Left forelimb (tissue), 1 donor: ENCODE measurements around the gene ALDH3A1.

Experiments used
- DNase-seq: peaks from one replicate; pipeline ENCODE4 v3.0.0-alpha.2; 2018; ENCODE audit warnings: low spot score

Gene ALDH3A1

DNA sequence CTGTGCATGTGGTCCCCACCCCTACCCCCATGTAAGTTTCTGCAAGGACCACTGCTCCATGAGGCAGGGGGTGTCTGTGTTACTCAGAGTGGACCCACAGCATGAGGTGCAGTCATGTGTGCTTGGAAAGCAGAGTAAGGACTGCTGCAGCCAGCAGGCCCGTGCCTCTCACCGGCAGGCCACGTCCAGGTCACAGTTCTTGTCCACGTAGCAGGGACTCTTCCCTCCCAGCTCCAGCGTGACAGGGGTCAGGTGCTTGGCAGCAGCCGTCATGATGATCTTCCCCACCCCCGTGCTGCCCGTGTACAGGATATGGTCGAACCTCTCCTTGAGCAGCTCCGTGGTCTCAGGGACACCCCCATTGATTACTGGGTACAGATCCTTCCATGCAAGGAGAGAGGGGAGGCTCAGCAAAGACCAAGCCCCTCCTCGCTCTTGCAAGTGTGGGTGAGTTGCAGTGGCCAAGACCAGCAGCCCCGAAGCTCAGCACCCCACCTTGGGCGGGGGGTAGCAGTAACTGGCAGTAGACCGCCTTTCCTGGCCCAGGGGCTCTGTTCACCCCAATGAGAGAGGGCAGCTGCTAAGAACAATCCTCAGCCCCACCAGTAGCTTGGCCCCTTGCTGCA is 6.2 kb downstream of the ALDH3A1 start:
- DNase-seq: no peak

DNA sequence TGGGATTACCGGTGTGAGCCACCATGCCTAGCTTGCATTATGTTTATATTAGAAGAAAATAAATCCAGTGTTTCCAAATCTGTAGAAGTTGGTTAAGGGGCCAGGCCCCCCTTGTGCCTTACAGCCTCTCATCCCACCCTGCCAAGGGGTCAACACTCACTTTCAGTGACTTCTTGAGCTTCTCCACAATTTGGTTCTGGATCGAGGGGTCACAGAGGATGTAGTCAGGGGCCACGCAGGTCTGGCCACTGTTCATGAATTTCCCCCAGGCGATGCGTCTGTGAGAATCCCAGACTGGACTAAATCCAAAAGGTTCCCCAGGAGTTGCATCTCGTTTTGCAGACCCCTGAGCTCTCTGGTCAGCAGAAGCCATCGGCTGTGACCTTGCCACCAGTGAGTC is 7.2 kb downstream of the ALDH3A1 start:
- DNase-seq: no peak

DNA sequence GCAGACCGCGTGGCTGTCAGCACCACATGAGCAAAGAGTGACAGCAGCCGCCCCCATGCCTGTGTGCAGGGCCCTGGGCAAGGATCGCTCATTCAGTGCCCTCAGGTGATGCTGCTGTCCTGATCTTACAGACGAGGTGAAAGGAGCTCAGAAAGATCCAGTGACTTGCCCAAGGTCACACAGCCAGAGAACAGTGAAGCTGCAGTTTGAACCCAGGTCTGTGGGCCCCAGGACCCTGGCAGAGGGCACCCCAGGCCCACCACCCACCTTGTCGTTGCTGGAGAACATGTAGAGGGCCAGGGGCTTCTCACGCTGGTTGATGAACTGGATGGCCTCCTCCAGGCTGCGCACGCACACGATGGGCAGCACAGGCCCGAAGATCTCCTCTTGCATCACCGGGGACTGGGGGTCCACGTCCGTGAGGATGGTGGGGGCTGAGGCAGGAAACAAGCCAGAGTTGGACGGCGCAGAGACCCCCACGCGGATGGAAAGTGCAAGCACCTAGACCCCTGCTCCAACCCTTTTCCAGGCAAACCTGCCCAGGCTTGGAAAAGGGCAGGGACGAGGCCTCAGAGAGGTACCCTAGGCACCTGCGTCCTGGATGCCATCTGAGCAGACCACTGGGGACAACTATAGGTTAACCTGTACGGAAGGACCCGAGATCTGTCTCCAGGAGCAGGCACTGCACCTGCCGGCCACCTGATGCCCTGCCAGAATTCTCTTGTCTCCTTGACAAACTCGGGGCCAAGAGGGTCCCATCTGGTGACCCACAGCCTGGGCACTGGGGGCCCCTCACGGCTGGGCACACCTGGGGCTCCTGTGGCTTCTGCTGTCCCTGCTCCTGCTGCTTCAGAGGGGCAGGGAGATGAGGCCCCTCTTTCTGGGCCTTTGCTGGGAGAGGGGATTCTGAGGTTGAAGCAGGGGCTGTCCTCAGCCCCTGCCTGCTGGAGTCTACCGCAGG is 8.6 kb downstream of the ALDH3A1 start:
- no peak for DNase-seq

DNA sequence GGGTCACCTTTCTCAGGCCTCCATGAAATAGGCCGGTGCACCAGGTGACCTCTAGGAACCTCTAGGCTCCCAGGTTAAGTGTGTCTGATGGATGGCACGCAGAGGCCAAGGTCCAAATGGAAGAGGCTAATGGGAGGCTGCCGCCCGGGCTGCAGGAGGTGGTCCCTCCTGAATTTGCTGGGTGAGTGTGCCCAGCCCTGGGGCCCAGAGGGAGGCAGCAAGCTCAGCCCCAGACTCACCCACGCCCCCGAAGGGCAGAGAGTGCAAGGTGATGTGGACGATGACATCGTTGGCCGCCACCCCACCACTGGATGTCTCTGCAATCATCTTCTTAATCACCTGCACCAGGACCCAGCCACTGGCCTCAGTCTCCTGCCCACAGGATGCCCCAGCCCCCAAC is 9.3 kb downstream of the ALDH3A1 start:
- DNase-seq: no peak

DNA sequence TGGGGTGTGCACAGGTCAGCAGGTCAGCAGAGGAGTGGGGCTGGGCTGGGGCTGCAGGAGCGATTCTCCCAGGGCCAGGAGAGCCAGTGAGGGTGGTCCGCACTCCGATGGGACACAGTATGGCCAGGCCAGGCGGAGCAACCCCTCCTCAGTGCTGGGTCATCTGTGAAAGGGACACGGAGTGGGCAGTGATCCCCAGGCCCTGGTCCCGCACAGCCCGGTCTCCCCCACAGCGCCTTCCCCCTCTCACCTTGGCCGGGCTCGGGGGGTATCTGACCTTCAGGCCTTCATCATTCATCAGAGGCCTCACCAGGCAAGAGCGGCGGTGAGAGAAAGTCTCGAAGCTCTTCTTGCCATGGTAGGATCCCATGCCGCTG is 10.0 kb downstream of the ALDH3A1 start:
- DNase-seq: no peak

DNA sequence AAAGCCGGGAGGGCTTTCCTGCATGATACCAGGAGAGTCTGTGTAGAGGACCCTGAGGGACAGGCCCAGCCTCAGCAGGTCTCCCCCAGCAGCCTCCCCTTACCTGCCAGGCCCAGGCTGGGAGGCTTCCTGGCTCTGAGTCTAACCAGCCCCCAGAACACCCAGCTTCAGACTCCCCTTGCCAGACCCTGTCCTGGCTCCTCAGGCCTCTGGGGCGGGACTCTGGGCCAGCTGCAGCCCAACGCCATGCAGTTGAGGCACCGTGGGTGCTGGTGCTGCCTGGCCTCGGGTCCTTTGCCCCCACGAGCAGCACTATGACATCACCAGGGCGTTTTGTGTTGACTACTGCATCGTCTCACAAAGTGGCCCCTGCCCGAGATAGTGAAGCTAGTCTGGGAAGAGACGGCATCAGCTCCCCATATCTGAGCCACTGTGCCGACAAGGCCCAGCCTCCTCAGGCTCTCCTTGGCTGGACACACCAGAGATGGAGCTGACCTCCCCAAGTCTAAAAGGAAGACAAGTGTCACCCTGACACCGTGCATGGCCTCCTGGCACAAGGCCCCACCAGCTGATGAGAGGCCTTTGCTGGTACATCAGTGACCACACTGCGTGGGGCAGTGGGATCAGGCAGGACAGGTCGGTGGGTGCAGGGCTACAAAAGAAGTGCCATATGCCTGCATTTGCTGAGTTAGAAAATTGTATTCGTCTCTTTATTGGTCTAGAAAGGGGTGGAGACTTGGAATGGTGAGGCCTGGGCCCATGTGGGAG is 10.6 kb downstream of the ALDH3A1 start:
- no peak for DNase-seq

DNA sequence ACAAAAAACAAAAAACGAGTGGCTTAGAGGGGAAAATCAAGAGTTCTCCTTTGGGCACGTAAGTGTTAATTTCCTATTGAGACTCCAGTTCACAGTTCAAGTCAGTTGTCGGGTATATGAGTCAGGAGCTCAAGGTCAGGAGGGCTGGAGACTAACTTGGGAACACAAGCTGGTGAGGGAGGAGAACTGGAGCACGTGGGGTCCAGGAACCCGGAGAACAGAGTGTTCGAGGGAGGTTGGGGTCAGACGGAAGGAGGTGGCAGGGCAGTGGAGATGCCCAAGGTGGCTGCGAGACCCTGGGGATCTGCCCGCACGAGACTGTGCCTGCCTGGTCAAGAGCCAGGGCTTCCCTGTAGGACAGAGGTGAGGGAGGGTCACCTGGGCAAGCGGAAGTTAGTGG is 12.0 kb downstream of the ALDH3A1 start:
- DNase-seq: no peak

DNA sequence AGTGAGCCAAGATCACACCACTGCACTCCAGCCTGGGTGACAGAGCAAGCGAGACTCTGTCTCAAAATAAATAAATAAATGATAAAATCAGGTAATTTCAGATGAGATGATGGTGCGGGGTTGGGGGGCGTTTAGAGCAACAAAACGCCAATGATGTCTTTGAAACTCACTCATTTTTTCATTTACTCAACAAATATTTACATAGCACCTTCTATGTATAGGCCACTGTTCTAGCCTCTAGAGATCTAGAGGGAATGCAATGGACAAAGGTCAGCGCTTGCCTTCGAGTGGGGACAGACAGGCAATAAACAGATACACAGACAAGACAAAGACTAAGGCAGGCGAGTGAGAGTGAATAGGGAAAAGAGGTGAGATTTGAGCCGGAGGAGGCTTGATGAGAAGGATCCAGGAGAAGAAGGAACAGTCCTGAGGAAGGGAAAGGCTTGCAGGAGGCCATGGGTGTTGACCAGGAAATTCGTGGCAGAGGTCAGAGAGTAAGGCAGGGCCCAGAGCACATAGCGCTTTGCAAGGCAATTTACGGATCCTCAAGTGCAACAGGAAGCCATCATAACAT is 14.1 kb downstream of the ALDH3A1 start:
- DNase-seq: no peak

DNA sequence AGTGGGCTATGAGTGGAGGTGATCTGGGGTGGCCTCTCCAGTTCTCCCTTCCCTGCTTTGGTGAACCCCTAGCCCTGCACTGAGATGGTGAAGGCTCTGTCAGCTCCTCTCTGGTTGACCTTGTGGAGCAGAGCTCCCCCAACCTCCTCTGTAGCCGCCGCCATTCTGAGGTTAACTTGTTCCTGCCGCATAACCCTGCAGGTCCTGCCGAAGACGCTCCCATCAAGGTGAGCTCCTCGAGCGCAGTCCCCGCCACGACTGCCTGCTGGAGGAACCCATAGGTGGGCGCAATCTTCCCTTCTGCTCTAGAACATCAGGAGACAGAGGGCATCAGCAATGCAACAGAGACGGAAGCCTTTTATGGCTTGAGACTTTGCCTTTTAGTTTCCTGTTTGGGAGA is 16.5 kb downstream of the ALDH3A1 start:
- no peak for DNase-seq

DNA sequence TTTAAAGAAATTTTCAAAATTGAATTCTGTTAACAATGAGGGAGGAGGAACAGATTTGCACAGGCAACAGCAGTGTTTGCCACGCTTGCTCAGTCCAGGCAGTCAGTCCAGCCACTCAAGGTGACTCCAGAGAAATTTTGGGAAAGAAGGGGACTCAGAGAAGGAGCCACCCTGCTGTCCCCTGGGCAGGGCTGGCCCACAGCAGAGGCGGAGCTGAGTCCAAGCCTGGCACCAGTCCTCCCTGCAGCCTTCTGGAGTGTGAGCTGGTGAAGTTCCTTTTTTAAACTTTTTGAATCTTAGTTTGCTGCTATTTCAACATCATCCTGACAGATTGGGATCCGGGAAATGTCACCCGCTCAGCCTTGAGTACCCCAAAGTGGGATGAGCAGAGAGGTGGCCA is 17.3 kb downstream of the ALDH3A1 start:
- no peak for DNase-seq

DNA sequence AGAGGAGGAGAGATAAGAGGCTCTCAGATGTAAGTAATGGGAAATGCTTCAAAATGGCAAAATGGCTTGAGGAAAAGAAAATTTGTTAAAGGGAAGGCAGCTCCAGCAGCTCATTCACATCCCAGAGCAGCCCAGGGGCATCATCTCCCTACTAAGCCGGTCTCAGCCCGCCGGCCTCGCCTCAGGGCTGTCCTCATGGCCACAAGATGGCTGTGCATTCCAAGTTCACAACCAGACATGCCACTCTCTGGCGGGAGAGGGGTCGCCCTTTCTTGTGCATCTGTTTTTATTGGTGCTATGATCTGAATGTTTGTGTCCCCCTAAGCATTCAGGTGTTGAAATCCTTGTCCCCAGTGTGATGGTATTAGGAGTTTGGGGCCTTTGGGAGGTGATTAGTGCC is 18.2 kb downstream of the ALDH3A1 start:
- DNase-seq: no peak

DNA sequence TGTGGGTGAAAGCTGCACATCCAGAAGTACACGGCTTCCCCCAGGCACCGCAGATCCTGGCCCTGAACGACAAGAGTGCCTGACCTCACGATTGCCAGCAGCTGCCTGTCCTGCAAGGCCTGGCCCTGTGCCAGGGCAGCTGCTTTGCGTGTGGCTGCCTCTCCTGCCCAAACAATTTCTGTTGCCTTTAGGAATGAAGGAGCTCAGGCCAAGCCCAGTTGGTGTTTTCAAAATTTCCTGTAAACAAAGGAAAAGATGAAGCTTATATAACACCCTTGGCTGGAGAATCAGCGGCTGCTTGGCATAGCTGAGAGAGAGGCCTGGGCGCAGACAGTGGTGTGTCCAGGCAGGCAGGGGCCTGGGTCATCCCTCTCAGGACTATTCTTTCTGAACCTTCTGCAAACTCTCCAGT is 20.0 kb downstream of the ALDH3A1 start:
- DNase-seq: peak; percentile 85

DNA sequence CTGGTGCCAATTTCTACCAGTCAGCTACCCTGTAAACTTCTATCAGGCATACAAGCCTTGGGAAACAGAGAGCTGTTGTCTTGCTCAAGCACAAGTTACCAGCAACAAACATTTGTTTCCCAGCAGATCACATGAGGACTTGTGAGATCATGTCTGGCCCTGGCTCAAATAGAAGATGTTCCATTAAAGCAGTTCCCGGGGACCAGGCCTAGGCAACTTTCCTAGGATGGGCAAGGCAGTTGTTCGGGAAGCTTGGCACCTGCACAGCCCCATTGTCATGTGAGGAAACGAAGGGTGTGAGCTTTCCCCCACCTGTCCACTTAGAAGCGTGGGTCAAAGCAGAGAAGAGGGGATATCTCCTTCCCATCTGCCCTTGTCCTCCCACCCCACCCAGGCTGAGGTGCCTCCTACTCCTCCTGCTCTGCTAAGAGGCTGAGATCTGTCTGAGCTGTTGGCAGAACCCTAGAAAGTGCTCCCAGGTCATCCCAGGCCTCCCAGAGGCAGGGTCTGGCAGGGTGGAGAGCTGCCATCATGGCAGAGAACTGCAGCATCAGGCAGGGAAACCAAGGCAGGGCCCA is 20.5 kb downstream of the ALDH3A1 start:
- DNase-seq: peak; percentile 77

DNA sequence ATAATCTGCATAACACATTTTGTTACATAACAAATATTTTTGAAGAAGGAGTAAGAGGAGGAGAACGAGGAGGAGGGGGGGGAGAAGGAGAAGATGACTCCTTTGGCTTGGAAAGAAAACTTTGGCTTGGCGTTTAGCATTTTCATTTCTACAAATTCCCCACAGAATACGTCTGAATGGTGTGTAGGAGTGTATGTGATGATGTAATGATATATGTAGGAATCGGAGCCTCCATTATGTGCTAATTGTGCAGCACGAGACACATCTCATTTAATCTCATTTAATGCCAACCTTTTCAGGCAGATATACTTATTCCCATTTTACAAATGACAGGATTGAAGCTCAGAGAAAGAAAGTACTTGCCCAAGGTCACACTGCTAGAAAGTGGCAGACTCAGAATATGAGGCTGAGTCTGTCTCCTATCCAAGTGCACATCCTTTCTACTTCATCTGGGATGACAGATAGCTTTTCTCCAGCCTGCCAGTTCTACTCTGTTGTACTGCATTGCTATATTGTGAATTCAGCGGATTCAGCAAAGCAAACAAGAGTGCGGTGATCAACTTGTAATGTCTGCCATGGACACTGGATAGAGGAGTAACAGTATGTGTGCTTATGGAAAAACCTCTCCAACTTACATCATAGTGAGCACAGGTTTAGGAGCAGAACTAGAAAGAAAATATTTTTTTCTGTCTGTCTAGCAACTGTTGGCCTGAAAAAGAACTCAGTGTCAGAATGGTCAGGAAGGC is 21.3 kb downstream of the ALDH3A1 start:
- DNase-seq: no peak

DNA sequence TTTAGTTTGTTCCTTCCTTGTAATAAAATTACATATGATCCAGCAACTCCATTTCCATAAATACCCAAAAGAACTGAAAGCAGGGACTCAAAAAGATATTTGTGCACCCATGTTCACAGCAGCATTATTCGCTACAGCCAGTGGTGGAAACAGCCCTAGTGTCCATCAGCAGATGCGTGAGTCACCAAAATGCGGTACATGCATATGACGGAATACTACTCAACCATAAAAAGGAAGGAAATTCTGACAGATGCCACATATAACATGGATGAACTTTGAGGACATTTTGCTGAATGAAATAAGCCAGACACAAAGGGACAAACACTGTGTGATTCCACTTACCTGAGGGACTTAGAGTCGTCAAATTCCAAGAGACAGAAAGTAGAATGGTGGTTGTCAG is 22.6 kb downstream of the ALDH3A1 start:
- no peak for DNase-seq

DNA sequence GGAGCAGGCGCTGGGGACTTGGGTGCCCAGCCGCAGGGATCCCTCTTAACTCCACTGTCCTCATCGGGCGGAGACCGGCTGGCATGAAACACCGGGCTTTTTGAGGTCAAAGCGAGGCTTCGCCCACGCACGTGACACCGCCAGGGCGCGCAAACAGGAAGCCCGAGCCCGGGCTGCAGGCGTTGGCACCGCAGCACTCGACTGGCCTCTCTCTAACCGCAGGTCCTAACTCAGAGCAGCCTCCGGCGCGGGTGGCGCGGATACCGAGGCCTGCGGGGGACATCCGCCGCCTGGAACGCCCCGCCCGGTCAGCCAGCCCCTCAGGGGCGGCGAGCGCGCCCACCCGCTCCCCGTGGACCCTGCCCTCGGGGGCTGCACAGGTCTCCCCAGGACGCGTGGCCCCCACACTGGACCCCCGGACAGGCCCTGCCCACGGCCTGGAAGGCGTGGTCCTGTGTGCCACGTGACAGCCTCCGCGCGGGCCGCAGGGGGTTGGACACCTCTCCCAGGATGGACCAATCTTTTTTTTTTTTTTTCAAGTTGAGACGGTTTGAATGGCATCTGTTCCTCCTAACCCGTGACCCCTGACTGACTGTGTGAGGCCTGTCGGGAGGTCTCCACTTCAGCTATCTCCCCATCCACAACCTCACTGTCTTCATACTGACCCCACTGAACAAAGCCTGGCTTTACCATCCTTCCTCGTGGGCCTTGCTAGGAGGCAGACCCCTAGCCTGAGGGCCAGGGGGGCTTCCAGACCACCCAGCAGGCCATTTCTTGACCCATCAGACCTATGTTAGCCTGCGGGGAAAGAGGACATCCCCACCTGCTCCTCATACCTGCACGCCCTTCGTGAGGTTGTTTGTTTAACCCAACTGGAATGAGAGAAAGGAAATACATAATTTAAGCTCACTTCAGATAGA is 23.3 kb downstream of the ALDH3A1 start:
- no peak for DNase-seq

DNA sequence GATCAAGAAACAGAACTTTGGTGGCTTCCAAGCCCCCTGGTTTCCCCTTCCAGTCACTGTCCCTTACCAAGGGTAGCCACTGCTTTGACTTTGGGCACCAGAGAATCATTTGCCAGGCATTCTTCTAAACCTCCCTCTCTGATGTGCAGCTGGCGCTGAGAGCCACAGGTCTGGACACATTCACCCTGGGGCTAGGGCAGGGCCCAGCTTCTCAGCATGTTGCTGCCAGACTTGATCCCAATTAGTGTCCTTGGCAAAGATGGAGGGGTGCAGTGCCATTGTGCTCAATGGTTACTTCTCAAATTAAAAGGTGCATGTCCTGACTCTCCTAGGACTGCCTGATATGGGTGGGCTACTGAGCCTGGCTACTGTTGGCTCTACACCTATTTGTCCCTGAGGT is 24.1 kb downstream of the ALDH3A1 start:
- no peak for DNase-seq

DNA sequence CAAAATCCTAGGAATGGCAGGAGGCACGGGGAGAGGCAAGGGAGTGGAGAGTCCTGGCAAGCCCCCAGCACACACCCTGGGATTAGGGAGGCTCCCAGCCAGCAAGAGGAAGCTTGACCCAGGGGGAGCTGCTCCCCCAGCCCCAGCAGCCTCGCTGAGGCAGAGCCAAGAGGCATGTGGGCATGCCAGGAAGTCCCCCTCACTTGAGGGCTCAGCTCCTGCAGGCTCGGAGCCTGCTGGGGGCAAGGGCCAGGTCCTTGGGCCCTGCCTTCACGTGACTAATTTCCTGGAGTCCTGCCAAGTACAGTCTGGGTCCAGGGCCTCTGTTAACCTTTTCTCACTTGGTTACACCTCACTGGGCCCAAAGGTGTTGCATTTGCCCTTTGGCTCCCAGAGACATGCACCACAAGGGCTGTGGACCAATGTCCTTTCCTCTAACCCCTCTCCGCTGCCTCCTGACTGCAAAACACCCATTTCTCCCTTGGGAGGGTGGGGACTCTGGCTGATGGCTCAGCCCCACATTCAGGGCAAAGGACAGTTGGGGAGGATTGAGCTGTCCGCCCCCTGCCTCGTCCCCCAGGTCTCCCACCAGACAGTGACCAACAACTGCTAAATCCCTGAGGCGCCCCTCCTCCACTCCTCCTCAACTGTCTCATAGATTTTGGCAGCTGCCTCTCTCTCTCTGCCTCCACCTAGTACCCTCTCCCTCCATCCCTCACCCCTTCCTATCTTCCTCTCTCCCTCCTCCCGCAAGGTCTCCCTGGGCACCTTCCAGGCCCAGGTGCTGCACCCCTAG is 27.3 kb downstream of the ALDH3A1 start:
- DNase-seq: no peak

DNA sequence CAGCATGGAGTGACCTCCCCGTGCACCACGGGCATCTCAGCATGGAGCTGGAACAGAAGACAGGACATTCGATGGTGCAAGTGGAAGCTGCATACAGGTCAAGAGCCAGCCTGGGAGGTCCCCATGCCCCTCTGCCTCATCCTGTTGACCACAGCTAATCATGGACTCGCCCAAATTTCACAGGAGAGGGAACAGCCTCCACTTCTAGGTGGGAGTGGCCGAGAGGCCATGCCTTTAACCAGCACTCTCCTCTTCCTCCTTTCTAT is 28.0 kb downstream of the ALDH3A1 start:
- no peak for DNase-seq
